Head of caudate nucleus (tissue), 42 donors: ENCODE data around the gene RPS4Y2.

Experiments
- DNase-seq, 42 donors: peaks; one replicate each; pipeline versions ENCODE4 v3.0.0 to v3.0.0-alpha.2; 2020 to 2021; ENCODE audit warnings: mixed read lengths in 7 of 42
- intact Hi-C: fragments of 100-400 bp; cut with DNase I; formaldehyde crosslinking; loops from one replicate; pipeline ENCODE4 v1.15.0; 2022

The RPS4Y2 gene

DNA sequence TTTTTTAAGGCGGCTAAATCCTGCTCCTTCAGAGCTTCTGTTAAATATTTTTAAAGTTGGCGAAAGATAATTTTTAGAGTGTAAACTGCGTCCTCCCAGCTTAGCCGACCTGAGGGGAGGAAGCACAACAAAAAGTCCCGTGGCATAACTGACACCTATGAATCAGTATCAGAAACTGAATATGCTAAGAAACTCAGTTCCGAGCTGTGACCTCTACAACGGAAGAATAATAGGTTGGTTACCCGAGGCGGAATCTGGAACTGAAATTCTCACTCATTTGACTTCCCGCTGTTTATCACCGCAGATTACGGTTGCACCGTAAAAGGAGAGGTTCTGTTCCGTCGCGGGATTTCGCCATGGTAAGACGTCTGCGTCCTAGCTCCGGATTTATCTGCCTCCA is at the start of gene RPS4Y2:
RPS4Y2 (plus strand) TSS at position 301 of the 400 bp plus-strand sequence; CDS start at position 357, 56 bp downstream.
- intact Hi-C loops = no loop called here
- DNase-seq = no peak

DNA sequence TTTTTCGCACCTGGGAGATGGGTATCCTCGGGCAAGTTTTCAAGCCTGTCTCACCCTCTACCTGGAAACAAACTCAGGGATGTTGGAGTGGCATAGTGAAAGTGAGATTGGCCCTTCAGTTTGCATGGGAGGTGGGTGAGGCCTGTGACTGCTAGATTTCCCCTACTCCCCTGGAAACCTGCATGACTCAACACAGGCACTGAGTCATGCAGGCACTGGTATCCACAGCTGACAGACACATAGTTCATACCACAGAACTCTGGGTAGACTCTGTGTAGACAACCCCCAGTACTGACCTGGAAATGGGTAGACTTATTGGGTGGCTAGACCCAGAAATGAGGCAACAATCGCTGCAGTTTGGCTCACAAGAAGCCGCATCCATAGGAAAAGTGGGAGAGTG is 41.5 kb upstream of the RPS4Y2 start:
- intact Hi-C loops = no loop called here
- peak in 1 of 42 donors; percentile 8 for DNase-seq

DNA sequence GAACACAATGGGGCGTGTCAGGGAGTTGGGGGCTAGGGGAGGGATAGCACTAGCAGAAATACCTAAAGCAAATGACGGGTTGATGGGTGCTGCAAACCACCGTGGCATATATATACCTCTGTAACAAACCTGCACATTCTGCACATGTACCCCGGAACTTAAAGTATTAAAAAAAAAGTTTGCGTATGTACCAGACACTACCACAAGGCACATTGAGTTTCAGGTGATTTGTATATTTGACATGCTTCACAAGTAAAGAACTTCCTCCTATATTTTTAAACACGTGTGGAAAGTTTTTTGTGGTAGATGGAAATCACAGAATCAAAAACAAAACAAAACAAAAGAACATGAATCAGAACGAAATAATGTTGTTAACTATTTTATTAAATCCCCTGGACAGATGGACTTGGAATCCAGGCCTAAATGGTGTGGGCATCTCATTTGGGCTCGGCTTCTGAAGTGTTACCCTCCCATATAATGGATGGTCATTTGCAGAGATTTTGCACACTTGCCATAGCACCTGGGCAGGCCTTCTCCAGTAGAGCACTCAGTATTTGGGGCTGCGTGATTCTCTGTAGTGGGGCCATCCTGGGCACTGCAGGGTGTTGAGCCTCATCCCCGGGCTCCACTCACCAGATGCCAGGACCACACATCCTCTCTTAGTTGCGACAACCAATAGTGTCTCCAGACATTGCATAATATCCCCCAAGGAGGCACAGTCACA is 29.6 kb upstream of the RPS4Y2 start:
- no peak for DNase-seq
- intact Hi-C loops = no loop called here

DNA sequence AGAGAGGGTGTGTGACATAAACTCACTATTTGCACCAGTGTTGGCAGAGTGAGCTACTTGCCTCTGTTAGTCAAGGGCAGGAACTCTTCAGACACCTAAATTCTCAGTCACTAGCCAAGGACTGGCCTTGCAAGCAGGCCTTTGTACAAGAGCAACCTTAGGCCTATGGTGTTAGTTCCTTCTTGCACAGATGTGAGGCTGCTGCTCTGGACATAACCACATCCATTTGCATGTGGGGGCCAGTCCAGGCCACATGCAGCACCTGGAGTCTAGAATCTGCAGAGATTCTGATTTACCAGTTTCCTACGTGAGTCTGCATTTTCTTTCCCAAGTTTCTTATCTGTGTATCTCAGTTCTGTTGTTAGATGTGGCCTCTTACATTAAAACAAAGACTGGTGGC is 20.7 kb upstream of the RPS4Y2 start:
- intact Hi-C loops = no loop called here
- DNase-seq = peak in 1 of 42 donors; percentile 3

DNA sequence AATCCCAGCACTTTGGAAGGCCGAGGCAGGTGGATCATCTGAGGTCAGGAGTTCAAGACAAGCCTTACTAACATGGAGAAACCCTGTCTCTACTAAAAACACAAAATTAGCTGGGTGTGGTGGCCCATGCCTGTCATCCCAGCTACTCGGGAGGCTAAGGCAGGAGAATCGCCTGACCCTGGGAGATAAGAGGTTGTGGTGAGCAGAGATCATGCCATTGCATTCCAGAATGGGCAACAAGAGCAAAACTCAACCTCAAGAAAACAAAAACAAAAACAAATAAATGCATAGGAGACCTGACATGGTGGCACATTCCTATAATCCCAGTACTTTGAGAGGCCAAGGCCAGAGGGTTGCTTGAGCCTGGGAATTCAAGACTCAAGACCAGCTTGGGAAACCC is 16.1 kb upstream of the RPS4Y2 start:
- DNase-seq = no peak
- intact Hi-C loops = no loop called here

DNA sequence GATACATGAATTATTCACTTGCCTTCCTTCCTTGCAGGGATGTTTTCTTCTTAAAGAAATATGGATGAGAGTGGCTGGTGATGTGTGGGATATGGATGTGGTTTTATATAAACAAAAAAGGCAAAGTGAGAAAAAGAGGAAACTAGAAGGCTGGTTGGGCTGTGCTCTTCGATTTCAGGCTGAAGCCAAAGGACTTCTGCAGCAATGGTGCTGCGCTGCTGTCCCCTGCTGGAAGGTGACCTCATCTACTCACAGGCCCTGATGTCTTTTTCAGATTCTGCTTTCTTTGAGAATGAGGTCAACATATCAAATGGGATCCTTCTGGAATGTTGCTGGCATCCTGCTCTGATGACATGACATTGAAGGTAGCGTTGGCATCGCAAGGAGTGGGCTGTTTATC is 15.3 kb upstream of the RPS4Y2 start:
- peak in 9 of 42 donors; percentile 1 to 35 (median 14) for DNase-seq
- intact Hi-C loops = no loop called here

DNA sequence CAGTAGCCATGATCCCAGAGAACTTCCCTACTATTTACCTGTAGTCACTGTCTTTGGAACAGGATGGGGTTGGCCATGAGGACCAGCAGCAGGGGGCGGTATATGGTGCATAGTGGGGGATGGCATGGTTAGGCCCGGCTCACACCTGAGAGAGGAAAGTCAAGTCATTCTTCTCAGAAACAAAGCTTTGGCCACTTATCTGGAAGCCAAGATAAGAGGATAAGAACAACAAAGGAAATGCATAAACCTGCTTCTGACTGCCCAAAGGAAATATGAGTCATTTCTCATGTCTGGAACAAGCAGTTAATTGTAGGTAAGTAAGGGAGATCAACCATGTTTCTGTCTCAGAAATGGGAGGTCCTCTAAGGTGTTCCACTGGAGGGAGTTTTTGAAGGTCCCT is 10.8 kb upstream of the RPS4Y2 start:
- intact Hi-C loops = no loop called here
- no peak for DNase-seq

DNA sequence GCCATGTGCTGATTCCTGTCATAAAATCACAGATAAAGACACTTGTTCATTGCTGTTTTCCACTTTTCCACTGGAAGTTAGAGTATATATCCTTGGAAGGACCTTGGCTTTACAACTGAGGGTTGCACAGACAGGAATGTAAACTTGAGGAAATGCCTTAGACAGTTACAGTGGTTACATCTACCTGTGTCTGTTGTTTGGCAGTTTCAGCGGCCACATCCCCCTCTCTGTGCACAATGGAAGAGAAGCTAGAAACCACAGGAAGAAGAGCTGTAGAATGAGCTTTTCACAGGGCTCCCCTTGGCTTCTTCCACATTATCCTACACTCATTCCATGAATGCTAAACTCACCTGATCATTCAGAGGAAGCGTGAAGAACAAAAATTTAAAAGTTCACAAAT is 9.0 kb upstream of the RPS4Y2 start:
- no peak for DNase-seq
- intact Hi-C loops = no loop called here

DNA sequence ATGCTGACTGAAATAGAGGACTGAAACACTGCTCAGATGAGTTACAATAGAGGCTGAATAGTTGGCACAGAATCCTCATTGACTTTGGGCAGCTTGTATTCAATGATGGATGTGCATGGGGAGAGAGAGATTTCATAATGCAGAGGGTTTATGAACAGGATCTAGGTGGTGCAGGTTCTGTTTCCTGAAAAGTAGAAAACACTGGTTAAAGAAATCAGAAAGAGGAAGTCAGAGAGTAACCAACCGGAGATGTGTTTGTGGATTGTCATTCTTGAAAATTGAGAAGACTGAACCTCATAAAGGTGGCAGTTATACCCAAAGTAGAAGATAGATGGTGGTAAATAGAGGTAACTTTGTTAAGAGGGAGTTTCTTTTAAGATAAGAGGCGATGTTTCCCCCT is 8.0 kb downstream of the RPS4Y2 start:
- no peak for DNase-seq
- intact Hi-C loops = no loop called here

DNA sequence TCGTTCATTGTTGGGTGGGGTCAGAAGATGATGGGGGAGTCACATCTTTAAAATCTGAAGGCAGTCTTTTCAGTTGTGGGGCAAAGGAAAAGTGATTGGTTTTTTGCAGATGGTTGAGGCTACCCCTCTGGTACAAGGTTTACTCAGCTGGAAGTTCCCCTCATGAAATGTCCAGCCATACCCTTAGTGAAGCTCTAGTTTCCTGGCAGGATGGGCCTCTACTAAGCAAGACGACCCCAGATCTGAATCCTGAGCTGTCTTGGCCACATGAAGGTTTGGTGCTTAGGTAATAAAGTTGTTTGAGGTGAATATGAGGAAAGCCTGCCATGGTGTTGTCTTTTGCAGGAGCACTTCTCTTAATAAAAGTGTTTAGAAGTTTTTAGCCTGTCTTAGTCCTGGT is 9.2 kb downstream of the RPS4Y2 start:
- intact Hi-C loops = no loop called here
- no peak for DNase-seq

DNA sequence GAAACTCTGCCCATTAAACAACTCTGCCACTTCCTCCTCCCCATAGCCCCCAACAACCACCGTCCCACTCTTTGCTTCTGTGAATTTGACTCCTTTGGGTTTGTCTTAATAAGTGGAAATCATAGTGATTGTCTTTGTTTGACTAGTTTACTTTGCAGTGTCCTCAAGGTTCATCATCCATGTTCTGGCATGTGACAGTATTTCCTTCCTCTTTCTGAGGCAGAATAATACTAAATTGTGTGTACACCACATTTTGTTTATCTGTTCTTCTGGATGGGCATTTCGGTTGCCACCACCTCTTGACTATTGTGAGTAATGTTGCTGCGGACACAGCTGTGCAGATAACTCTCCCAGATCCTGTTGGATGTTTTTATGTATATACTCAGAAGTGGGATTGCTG is 14.8 kb downstream of the RPS4Y2 start:
- intact Hi-C loops = no loop called here
- no peak for DNase-seq

DNA sequence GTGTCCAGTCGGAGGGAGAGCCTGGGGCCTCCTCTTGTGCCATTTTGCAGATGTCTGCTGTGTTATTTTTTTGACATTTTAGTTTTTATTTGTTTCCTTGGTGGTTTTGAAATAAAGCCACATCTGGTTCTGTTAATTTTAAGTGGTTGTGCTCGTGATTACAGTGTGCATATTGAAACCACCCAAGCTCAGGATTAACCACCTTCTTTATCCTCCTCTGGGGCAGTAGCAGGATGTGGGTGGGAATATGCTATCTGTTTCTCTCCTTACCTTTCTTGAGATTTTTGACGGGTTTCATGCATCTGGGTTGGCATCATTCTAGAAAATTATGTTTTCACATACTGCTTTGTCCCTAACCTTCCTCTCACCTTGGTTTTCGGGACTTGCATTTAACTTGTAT is 20.2 kb downstream of the RPS4Y2 start:
- intact Hi-C loops = no loop called here

DNA sequence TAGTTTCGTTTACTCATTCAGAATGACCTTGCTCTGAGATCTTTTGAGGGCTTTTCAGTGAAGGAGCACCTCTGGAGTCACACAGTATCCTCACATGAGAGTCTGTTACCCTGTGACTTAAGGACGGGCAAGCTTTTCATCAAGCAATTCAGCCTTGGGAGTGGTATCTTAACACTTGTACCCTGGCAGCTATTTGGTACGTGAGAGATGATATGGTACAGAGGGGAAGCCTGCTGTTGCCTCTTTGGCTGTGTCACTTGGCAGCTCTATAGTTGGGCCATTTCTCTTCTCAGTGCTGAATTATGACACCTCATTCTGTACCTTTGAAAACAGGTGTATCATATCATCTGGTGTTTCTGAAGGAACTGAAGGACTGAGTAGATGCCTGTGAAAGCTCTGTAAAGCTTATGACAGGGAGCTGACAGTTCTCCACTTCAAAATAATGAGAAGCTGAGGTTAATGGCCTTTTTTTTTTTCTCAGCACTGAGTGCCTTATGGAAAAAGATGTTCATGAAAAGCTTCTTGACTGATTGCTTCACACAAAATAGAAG is 24.3 kb downstream of the RPS4Y2 start:
- intact Hi-C loops = no loop called here
- no peak for DNase-seq

More for the DNA sequence above, 20.2 kb downstream of the RPS4Y2 start:
- DNase-seq = no peak

DNA sequence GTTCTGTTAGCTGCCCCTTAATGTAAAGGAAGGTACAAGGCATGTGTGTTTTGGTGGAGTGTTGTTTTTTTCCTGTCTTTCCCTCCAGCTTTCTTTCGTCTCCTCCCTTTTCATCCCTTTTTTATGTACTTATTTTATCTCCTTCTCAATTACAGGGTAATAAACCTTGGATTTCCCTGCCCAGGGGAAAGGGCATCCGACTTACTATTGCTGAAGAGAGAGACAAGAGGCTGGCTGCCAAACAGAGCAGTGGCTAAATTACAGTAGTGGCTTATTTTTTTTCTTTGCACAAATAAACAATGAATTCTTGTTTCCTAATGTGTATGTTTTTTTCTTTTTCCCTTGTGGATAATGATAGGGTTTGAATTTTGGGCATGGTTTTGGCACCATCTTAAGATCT is 24.9 kb downstream of the RPS4Y2 start:
- intact Hi-C loops = no loop called here

DNA sequence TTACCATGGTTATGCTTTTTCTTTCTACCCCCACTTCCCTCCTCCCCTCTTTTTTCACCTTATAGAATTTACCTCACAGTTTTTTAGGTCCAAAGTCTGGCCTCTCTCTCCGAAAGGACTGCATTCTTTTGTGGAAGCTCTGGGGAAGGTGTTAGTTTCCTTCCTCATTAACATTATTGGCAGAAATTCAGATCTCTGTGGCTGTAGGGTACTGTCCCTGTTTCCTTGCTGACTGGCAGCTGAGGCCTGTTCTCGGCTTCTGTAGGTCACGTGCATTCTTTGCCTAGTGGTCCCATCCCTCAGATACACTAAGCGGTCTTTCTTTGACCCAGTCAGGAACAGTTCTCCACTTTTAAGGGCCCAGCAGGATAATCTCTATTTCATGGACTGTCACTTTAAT is 25.5 kb downstream of the RPS4Y2 start:
- intact Hi-C loops = no loop called here
- no peak for DNase-seq

More for the DNA sequence above, 24.9 kb downstream of the RPS4Y2 start:
- no peak for DNase-seq

DNA sequence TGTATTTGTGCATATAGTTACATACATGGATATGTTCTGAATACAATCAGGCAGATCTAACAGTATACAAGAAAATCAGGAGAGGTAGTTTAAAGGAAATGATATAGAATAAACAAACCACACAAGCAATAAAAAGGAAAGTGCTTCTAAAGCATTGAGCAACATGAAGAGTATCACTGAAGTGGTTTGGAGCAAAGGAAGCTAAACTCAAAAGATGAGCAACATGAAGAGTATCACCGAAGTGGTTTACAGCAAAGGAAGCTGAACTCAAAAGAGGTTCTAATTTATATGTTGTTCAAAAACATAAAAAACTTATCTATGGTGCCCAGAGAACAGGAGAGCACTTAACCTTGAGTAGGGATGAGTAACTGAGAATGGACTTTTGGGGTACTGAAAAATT is 29.1 kb downstream of the RPS4Y2 start:
- no peak for DNase-seq
- intact Hi-C loops = no loop called here

DNA sequence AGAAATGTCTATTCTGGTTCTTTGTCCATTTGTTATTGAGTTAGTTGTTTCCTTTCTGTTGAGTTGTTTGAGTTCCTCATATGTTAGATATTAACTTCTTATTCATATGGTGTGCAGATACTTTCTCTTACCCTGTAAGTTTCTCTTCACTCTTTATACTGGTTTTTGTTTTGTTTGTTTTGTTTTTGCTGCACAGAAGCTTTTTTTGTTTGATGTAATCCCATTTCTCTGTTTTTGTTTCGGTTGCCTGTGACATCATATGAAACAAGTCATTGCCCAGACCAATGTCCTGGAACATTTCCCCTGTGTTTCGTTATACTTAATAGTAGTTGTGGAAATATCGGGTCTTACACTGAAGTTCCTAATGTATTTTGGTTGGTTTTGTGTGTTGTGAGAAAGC is 31.2 kb downstream of the RPS4Y2 start:
- no peak for DNase-seq

DNA sequence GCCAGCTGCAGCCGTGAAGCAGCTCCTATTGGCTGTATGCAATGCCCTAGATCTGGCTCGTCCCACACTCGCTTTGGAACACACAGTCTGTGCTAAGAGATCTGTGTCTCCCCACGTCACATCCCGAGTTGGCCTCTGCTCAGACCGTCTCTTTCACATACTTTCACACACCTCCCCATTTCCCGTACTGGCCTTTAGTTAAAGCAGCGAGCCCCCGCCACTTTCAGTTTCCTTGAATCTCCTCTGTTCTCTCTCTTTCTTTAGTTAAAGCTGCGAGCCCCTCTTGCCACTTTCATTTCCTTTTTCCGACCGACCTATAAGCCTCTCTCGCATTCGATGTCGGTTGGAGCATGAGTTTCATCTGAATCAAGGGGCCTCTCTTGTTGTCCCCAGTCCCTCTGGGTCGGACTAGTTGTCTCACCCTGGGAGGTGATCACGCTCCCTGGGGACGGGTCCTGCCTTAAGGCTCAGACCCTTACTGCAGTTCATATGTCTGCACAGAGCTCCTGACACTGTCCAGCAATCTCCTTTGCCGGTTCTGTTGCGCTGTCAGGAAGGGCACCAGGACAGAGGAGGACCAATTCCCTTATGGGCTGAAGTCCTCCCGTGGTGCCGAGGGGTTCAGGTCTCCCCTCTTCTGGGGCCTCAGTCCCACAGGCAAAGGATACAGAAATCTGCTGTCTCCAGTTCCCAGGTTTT is 42.6 kb downstream of the RPS4Y2 start:
- DNase-seq = no peak
- intact Hi-C loops = no loop called here

More for the DNA sequence above, 31.2 kb downstream of the RPS4Y2 start:
- intact Hi-C loops = no loop called here

DNA sequence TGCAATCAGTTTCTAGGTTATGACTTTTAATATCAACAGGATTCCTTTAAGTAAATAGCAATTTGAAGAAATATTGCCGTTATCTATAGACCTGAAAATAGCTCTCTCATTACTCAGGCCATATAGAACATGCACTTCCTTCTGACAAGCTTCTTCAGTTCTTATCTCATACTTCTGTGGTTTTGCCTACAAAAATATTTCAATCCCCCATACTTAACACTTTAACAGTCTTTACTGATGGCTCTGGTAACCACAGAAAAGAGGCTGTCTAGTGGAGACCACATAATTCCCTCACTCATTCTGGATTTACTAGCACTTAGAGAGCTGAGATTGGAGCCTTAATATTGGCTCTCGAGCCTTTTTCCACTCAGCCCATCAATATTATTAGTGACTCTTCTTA is 46.8 kb downstream of the RPS4Y2 start:
- intact Hi-C loops = no loop called here
- DNase-seq = no peak

DNA sequence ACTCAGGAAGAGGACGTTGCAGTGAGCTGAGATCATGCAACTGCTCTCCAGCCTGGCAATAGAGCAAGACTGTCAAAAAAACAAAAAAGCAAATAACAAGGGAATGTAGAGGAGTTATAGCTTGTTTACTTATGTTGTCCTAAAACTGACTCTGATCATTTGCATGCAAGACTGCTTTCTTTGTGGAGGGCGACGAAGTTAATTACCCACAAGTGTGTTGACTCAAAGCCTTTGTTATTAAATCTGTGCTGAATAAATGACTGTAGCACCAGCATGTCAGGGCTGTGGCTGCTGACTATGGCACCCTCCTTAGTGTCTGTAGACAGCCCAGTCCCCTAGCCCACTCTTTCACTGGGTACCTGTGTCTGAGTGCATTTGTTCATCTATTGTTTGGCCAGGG is 50.3 kb downstream of the RPS4Y2 start:
- DNase-seq = no peak
- intact Hi-C loops = no loop called here

DNA sequence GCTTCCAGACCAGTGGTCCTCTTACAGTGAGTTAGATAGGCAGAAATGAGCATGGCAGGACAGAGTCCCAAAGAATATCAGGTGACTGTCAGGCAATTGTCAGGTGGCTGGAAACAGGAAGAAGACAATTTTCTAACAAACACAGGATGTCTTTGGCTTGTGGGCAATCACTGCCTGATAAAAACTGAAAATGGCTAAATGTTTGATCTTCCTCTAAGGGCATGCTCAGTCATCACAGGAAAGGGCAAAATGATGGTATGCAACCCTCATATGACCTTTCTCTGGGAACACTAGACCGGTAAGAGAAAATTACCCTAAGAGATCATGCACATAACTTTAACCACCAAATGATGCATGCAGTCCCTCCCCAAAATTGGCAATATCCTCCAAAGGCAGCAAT is 57.6 kb downstream of the RPS4Y2 start:
- intact Hi-C loops = no loop called here
- DNase-seq = no peak
